ENCODE data around the gene S100A10.

S100A10 gene

DNA sequence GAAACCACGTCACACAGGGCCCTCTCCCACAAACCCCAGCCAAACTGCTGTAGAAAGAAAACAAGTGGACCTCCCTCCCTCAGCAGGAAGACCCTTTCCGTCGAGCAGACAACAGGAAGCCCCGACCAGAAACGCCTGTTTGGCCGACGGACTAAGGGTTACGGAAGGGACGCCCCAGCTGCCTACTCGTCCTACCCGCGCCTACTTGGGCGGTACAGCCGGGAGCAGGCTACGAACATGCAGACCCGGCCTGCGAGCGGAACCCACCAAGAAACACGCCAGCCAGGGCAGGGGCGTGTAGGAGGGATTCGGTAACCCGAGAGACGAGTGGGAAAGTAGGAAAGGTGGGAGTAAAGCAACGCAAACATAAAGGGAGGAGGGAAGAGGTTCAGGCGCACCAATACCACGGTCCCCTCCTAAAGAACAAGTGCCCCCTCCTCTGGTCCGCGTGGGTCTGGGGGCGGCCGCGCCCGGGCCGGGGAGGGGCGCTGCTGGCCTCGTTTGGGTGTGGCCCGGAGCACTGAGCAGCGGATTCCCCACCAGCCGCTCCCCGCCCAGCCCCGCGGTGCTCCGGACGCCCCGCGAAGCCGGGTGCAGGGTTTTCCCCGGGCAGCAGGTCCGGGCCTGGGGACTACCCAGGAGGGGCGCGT is 450 bp downstream of the S100A10 start:
- H3K4me3 ChIP-seq (ENCODE audit: low read depth, low read length): peak overlapping the region; percentile 81
- DNase-seq (ENCODE audit: low read depth): no peak
- TF ChIP-seq, protein P1, sequence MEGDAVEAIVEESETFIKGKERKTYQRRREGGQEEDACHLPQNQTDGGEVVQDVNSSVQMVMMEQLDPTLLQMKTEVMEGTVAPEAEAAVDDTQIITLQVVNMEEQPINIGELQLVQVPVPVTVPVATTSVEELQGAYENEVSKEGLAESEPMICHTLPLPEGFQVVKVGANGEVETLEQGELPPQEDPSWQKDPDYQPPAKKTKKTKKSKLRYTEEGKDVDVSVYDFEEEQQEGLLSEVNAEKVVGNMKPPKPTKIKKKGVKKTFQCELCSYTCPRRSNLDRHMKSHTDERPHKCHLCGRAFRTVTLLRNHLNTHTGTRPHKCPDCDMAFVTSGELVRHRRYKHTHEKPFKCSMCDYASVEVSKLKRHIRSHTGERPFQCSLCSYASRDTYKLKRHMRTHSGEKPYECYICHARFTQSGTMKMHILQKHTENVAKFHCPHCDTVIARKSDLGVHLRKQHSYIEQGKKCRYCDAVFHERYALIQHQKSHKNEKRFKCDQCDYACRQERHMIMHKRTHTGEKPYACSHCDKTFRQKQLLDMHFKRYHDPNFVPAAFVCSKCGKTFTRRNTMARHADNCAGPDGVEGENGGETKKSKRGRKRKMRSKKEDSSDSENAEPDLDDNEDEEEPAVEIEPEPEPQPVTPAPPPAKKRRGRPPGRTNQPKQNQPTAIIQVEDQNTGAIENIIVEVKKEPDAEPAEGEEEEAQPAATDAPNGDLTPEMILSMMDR (conservative IDR thresholded peaks at IDR 0.05; ENCODE audit: low read depth, low read length): no peak

DNA sequence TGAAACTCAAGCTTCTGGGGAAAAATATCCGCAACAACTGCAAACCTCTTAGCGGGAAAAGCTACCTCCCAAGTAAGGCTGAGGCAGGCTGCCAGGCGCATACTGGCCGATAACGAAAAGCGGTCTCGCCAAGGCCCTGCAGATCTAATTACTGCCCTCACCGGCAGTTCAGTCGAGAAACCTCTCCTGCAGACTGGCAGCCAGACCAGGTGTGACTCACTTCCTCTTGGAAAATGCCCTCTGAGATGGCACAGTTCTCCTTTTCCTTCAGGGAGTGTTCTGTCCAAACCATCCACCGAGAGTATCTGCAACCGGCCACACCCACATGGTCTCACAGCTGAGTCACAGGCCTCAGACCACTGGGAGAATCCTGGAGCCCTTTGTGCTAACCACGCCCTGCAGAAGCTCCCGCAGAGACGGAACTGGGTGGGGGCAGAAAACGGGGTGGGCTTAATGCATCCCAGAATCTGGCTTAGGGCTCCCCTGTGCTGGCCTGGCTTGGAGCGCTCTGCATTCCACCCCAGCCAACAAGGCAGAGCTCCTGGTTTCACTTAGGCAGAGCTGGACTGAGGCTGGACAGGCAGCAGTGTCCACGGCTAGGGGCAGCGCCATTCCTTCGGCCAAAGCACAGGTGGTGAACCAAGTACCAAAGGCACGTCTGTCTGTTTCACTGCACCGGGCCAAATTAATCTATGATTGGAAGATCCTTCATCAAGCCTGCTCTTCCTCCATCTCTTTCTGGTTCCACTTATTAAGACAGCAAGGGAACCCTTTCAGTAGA is 1.2 kb downstream of the S100A10 start:
- TF ChIP-seq, protein P1 (conservative IDR thresholded peaks at IDR 0.05; ENCODE audit: low read depth, low read length): no peak
- peak overlapping the region; percentile 81 for H3K4me3 ChIP-seq (ENCODE audit: low read depth, low read length)
- DNase-seq (ENCODE audit: low read depth): peak; percentile 83

DNA sequence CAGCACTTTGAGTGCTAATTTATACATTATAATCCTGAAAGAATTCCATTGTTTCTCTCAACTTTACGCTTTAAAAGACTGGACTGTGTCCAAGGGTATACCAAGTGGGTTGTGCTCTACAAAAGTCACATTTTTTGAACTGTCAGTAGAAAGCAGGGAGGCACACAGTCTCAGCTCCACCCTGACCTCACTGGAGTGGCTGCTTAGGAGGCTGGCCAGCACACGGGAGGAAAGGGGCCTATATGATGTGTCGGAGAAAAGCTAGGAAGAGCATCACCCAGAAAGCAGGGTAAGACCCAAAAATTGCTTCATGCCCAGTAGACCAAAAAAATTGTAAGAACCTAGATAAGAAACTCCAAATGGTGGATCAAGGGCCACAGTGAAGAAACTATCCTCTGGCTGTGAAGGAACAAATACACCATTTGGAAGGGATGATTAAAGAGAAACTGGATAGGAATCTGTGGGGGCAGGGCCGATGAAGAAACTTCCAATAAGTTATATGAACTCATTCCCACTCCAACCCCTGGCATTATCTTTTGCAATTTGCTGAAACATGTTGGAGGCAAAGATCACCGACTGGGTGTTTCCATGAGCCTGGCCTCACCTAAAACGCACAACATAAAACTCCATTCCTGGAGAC is 1.9 kb downstream of the S100A10 start:
- no peak for DNase-seq (ENCODE audit: low read depth)
- TF ChIP-seq, protein P1 (conservative IDR thresholded peaks at IDR 0.05; ENCODE audit: low read depth, low read length): no peak
- H3K4me3 ChIP-seq (ENCODE audit: low read depth, low read length): peak overlapping the region; percentile 81

DNA sequence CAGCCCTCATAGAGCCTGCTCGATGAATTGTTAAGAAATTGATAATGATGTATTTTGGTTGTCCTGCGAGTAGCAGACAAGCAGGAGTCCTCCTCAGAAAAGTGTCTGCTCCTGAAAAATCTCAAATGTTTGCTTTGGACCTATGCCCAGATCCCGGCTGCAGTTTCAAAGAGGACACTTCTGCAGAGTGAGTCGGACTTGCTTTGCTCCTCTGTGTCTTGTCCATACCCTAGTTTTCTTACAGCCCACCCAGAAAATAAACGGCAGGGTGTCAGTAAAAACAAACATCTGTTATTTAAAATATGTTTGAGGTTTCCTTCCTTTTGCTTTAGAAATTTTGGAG is 2.8 kb downstream of the S100A10 start:
- DNase-seq (ENCODE audit: low read depth): peak; percentile 70
- H3K4me3 ChIP-seq (ENCODE audit: low read depth, low read length): no peak overlapping the region
- TF ChIP-seq, protein P1 (conservative IDR thresholded peaks at IDR 0.05; ENCODE audit: low read depth, low read length): no peak

DNA sequence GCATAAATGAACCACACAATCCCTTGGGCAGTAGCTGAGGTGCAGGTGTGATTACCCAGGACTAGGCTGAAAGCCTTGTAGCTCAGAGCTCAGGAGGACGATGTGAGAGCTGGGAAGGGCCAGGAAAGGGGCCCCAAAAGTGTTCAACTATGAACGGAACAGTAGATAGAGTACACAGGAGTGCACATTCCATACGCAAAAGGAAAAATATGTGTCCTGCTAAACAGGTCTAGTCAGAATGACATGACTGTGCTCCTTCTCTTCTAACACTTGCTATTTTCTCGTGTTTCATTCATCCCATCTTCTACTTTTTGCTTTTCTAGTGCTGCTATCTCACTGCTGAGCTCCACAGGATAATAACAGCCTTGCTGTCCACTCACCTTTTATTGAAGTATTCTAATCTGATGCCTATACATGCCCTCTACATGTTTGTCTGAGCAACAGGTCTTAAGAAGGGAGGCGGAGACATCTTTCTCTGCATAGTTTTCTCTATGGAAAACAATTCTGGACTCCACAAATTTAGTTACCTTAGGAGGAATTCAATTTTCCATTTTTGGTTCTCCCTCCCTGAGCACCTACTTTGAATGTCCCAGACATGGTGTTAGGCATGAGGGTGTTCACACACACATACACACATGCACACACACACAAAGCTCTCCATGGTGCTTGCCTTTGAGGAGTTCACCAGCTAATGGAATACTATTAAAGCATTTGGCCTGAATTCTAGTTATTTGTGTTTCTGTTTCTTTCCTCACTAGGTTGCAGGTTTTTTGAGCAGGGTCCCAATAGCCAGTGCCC is 3.4 kb downstream of the S100A10 start:
- TF ChIP-seq, protein P1 (conservative IDR thresholded peaks at IDR 0.05; ENCODE audit: low read depth, low read length): no peak
- no peak overlapping the region for H3K4me3 ChIP-seq (ENCODE audit: low read depth, low read length)

DNA sequence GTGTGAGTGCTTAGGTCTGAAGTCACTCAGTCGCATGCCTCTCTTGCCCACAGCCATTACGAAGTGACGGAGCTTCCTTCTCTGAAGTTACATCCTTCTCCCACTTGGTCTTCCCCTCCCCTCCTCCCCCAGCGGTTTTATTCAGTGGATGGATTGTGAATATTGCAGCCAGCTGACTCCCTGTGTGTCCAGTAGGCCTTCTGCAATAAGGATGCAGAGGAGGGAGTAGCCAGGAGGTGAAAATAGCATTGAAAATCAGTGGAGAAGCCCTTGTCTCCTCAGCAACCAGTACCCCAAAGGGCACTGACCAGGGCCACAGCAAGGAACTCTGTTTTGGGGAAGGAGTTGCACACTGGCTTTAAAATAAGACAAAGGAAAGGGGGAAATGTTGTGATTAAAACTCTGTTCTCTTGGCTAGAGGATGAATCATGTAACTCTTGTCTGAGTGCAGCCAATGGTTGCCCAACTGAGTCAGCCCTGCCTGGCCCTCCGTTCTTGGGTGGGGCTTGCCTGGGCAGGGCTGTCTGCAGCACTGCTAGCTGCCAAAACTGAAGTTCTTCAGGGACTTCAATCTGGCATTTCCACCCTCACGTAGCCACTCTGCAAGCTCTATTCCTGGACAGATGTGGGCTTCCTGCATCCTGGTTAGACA is 4.3 kb downstream of the S100A10 start:
- peak; percentile 72 for DNase-seq (ENCODE audit: low read depth)
- H3K4me3 ChIP-seq (ENCODE audit: low read depth, low read length): no peak overlapping the region
- TF ChIP-seq, protein P1 (conservative IDR thresholded peaks at IDR 0.05; ENCODE audit: low read depth, low read length): no peak

More for the DNA sequence above, 3.4 kb downstream of the S100A10 start:
- DNase-seq (ENCODE audit: low read depth): no peak

Measured in choroid plexus epithelial cell (primary cell).